Kidney (tissue), 22 donors: ENCODE results near the gene SPCS2. TPM values are rescaled to one million over a fixed set of nuclear protein-coding genes. Genes with fewer than 3 reads are reported as not detected.

Experiments
- DNase-seq, 5 donors: peaks; one replicate each; pipeline ENCODE4 v3.0.0-alpha.2; 2013 to 2020
- FAIRE-seq: peaks from 2 replicates; lab custom pipeline; 2012; peaks lifted over from hg19 to GRCh38; lab: Jason Lieb, UNC
- H3K27ac ChIP-seq, 2 donors: one replicate each; pipeline ENCODE4 v1.7.0; 2013; ENCODE audit warnings: low read depth in 2 of 2, low read length in 2 of 2, inconsistent platforms in 1 of 2
- H3K27me3 ChIP-seq: one replicate; pipeline ENCODE4 v1.7.1; 2013; ENCODE audit warnings: low read length, inconsistent platforms; ENCODE audit not compliant: control insufficient read depth, insufficient read depth
- H3K36me3 ChIP-seq, 3 donors: one replicate each; pipeline versions ENCODE4 v1.7.0 to v1.7.1; 2013; ENCODE audit warnings: low read length in 3 of 3, control low read depth in 1 of 3, inconsistent platforms in 1 of 3; ENCODE audit not compliant: insufficient read depth in 3 of 3, control insufficient read depth in 2 of 3
- H3K4me1 ChIP-seq, 3 donors: one replicate each; pipeline versions ENCODE4 v1.7.0 to v1.7.1; 2013; ENCODE audit warnings: low read length in 3 of 3, inconsistent platforms in 1 of 3, low read depth in 1 of 3; ENCODE audit not compliant: control insufficient read depth in 2 of 3, insufficient read depth in 2 of 3
- H3K4me3 ChIP-seq, 3 donors: one replicate each; pipeline versions ENCODE4 v1.7.0 to v1.8.1; 2013; ENCODE audit warnings: low read length in 3 of 3, control low read depth in 1 of 3, inconsistent platforms in 1 of 3
- H3K9ac ChIP-seq, 3 donors: one replicate each; pipeline versions ENCODE4 v1.7.0 to v1.7.1; 2013; ENCODE audit warnings: low read length in 3 of 3, control low read depth in 1 of 3, inconsistent platforms in 1 of 3
- H3K9me3 ChIP-seq, 3 donors: one replicate each; pipeline versions ENCODE4 v1.7.0 to v1.7.1; 2013; ENCODE audit warnings: low read length in 3 of 3, control low read depth in 1 of 3, inconsistent platforms in 1 of 3; ENCODE audit not compliant: control insufficient read depth in 2 of 3, insufficient read depth in 1 of 3
- intact Hi-C: fragments of 100-400 bp; cut with DNase I; formaldehyde crosslinking; loops from one replicate; pipeline ENCODE4 v1.11.1; 2022
- long read RNA-seq, 10 donors: library from polyadenylated mRNA in 1 of 10; unstranded in 1 of 10; transcript quantifications; one replicate each; pipeline ENCODE4 v2.0.0 and lab custom pipeline, GENCODE V29; 2021 to 2026
- polyA plus RNA-seq: library from polyadenylated mRNA; stranded (reverse); fragments of 350-450 nt; fragmentation: Illumina TruSeq; extraction: RNeasy Lipid Tissue Mini Kit (QIAGEN cat#74804); gene quantifications from one replicate; pipeline ENCODE4 v1.2.3, GENCODE V29; 2014; ENCODE audit warnings: low read depth, low replicate concordance; ENCODE audit not compliant: insufficient read depth
- total RNA-seq: library from RNA; stranded (reverse); fragmentation: NEBNext Ultra II Directional; extraction: Animal tissue kit (Norgen Biotek cat#: 25700); gene quantifications from one replicate; pipeline ENCODE4 v1.2.1, GENCODE V29; 2021
- TF ChIP-seq, protein P1 (sequence below): IDR thresholded peaks from 3 replicates; pipeline ENCODE4 v1.5.1; 2012; ENCODE audit warnings: mild to moderate bottlenecking, moderate library complexity, borderline replicate concordance; ENCODE audit not compliant: insufficient read depth; ENCODE audit errors: extremely low read depth
- donor health status: control.
- donor health status: control.
- donor health status: control.
- donor health status: control.
- donor health status: control.
- donor health status: DM: yes; HTN: yes; CAD: no.
- donor health status: Normal renal cell carcinoma (clear cell type).

The SPCS2 gene
- total RNA-seq (176 TPM), polyA plus RNA-seq (224 TPM)
- long read RNA-seq, donor 1, transcript SPCS2-205 (2 exons, 265 nt): minor isoform, 6 of 104 reads
- long read RNA-seq, donor 1, transcript SPCS2-201 (5 exons, 2,708 nt): major isoform, 75 of 104 reads
- long read RNA-seq, donor 1, partial matches to known transcripts: 21 of 104 reads
- long read RNA-seq, donor 1, other reads (novel, unspliced or antisense): 0 of 104 reads
- long read RNA-seq, donor 2, transcript SPCS2-201 (5 exons, 2,708 nt): major isoform, 144 of 166 reads
- long read RNA-seq, donor 2, partial matches to known transcripts: 10 of 166 reads
- long read RNA-seq, donor 2, other reads (novel, unspliced or antisense): 5 of 166 reads
- long read RNA-seq, donor 3, transcript SPCS2-201 (5 exons, 2,708 nt): major isoform, 174 of 195 reads
- long read RNA-seq, donor 3, partial matches to known transcripts: 16 of 195 reads
- long read RNA-seq, donor 3, other reads (novel, unspliced or antisense): 0 of 195 reads
- long read RNA-seq, donor 4, transcript SPCS2-201 (5 exons, 2,708 nt): major isoform, 194 of 216 reads
- long read RNA-seq, donor 4, partial matches to known transcripts: 19 of 216 reads
- long read RNA-seq, donor 4, other reads (novel, unspliced or antisense): 0 of 216 reads
- long read RNA-seq, donor 5, transcript SPCS2-201 (5 exons, 2,708 nt): major isoform, 16 of 17 reads
- long read RNA-seq, donor 5, partial matches to known transcripts: 0 of 17 reads
- long read RNA-seq, donor 5, other reads (novel, unspliced or antisense): 0 of 17 reads
- long read RNA-seq, donor 6, transcript SPCS2-205 (2 exons, 265 nt): minor isoform, 10 of 376 reads
- long read RNA-seq, donor 6, transcript SPCS2-201 (5 exons, 2,708 nt): major isoform, 298 of 376 reads
- long read RNA-seq, donor 6, partial matches to known transcripts: 41 of 376 reads
- long read RNA-seq, donor 6, other reads (novel, unspliced or antisense): 19 of 376 reads
- long read RNA-seq, donor 7, partial matches to known transcripts: 8 of 19 reads
- long read RNA-seq, donor 7, other reads (novel, unspliced or antisense): 3 of 19 reads
- long read RNA-seq, donor 8, transcript SPCS2-201 (5 exons, 2,708 nt): major isoform, 91 of 109 reads
- long read RNA-seq, donor 8, partial matches to known transcripts: 10 of 109 reads
- long read RNA-seq, donor 8, other reads (novel, unspliced or antisense): 7 of 109 reads
- long read RNA-seq, donor 9, transcript SPCS2-201 (5 exons, 2,708 nt): major isoform, 50 of 54 reads
- long read RNA-seq, donor 9, partial matches to known transcripts: 0 of 54 reads
- long read RNA-seq, donor 9, other reads (novel, unspliced or antisense): 0 of 54 reads
- long read RNA-seq, donor 10, transcript SPCS2-205 (2 exons, 265 nt): minor isoform, 6 of 118 reads
- long read RNA-seq, donor 10, transcript SPCS2-201 (5 exons, 2,708 nt): major isoform, 95 of 118 reads
- long read RNA-seq, donor 10, partial matches to known transcripts: 17 of 118 reads
- long read RNA-seq, donor 10, other reads (novel, unspliced or antisense): 0 of 118 reads

DNA sequence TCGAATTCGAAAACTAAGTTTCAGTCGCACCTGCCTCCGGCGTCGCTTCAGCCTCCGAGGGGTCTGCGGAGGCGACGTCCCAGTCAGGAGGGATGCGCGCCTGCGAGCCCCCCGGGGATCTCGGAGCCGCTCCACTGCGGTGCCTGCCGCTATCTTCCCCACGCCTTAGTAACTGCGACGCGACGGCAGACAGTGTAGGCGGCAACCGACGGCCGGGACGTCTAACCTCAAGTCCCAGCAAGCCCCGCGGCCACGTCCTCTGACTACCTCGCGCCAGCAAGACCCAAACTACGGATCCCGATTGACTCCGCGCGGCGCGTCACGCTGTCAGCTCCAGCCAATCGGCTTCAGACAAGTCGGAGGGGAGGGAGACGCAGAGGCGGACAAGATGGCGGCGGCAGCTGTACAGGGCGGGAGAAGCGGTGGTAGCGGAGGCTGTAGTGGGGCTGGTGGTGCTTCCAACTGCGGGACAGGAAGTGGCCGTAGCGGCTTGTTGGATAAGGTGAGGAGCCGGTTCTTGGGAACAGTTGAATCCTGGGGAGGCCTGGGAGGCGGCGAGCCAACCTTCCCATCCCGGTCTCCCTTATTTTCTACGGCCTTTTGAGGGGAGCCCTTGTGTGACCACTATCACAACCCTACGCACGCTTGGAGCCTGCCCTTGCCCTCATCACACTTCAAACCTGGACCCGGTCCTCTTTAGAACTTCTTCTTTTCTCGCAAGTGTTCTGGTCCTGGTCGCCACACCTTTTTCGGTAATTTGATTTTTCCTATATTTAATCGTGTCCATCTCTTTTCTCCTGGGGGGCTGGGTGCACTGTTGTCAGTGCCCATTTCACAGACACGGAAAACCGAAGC, at the start of gene SPCS2, which contains the start of gene XRRA1:
Gene SPCS2, plus strand, starts transcription at position 369 of the 855 bp plus-strand sequence. Its CDS starts 20 bp downstream, at position 389.
Gene XRRA1, minus strand, starts transcription at position 194 of the 855 bp plus-strand sequence. CDS start 8,213 bp downstream, outside the sequence.
- Histone ChIP-seq H3K27ac (peak within 1 kb of the TSS; percentile 80 to 82), H3K36me3 (peaks cover 0 to under 1% (median 0%) of the 10 kb centered on the region in 3 donors), H3K4me1 (peaks cover 0 to 9% (median 7%) of the 10 kb centered on the region in 3 donors), H3K4me3 (peak within 1 kb of the TSS; percentile 91 to 98 (median 94)), H3K27me3 (no peaks in the 10 kb centered on the region), H3K9me3 (no peaks in the 10 kb centered on the region), H3K9ac (peak within 1 kb of the TSS; percentile 86 to 98 (median 94))
- intact Hi-C loops: no loop called here
- TF ChIP-seq, protein P1, sequence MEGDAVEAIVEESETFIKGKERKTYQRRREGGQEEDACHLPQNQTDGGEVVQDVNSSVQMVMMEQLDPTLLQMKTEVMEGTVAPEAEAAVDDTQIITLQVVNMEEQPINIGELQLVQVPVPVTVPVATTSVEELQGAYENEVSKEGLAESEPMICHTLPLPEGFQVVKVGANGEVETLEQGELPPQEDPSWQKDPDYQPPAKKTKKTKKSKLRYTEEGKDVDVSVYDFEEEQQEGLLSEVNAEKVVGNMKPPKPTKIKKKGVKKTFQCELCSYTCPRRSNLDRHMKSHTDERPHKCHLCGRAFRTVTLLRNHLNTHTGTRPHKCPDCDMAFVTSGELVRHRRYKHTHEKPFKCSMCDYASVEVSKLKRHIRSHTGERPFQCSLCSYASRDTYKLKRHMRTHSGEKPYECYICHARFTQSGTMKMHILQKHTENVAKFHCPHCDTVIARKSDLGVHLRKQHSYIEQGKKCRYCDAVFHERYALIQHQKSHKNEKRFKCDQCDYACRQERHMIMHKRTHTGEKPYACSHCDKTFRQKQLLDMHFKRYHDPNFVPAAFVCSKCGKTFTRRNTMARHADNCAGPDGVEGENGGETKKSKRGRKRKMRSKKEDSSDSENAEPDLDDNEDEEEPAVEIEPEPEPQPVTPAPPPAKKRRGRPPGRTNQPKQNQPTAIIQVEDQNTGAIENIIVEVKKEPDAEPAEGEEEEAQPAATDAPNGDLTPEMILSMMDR: no peak
- DNase-seq (peak; percentile 98 to 100 (median 99)), FAIRE-seq (no peak)

DNA sequence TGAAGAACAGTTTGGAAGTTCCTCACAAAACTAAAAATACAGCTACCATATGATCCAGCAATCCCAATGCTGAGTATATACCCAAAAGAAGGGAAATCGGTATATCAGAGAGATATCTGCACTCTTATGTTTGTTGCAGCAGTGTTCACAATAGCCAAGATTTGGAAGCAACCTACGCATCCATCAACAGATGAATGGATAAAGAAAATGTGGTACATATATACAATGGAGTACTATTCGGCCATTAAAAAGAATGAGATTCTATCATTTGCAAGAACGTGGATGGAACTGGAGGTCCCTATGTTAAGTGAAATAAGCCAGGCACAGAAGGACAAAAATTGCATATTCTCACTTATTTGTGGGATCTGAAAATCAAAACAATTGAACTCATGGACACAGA, 46.7 kb upstream of the SPCS2 start:
- DNase-seq (no peak), FAIRE-seq (no peak)
- Histone ChIP-seq H3K27me3 (no peaks in the 10 kb centered on the region), H3K36me3 (peaks cover 0 to 3% (median 2%) of the 10 kb centered on the region in 3 donors), H3K27ac (no peak overlapping the region), H3K4me3 (no peak overlapping the region), H3K9me3 (peaks cover 0 to 16% (median 0%) of the 10 kb centered on the region in 3 donors), H3K9ac (no peak overlapping the region), H3K4me1 (no peaks in the 10 kb centered on the region)
- TF ChIP-seq, protein P1: no peak
- intact Hi-C loops: no loop called here
